Panc1 (cell line): Measurements from ENCODE around the gene SLC25A29. TPM values are rescaled to one million over a fixed set of nuclear protein-coding genes. Genes with fewer than 3 reads are reported as not detected.

Experiments used
- ATAC-seq: fragments of 200-7000 bp; cut with Tn5 transposase; 2 replicates; pipeline ENCODE4 v1.9.1; 2020; ENCODE audit warnings: mild to moderate bottlenecking, moderate library complexity
- BruUV-seq: library from RNA; stranded (reverse); fragments of 400-500 nt; replicated peaks from 2 replicates; lab custom pipeline; 2021; lab: Mats Ljungman, UMichigan
- CTCF ChIA-PET: fragments of 300-600 bp; sonication (Branson Sonifier 250); formaldehyde crosslinking; loops from one replicate; lab custom pipeline; 2022; ENCODE audit warnings: antibody characterized with exemption; lab: Charles Lee
- POLR2A ChIA-PET: fragments of 300-600 bp; sonication (Branson Sonifier 250); formaldehyde crosslinking; loops from one replicate; lab custom pipeline; 2022; ENCODE audit warnings: antibody characterized with exemption; lab: Charles Lee
- DNase-seq: peaks from one replicate; pipeline ENCODE4 v3.0.0-alpha.2; 2010; ENCODE audit warnings: low read depth, low spot score
- H3K27ac ChIP-seq: 2 replicates; pipeline ENCODE4 v1.5.1; 2011; ENCODE audit warnings: mild to moderate bottlenecking, low read length, inconsistent platforms
- H3K27me3 ChIP-seq: fragments of 200-500 bp; sonication (Bioruptor generic); 2 replicates; pipeline ENCODE4 v1.6.0; 2014; ENCODE audit warnings: low read length, inconsistent platforms; ENCODE audit not compliant: control insufficient read depth, insufficient read depth
- H3K36me3 ChIP-seq: fragments of 200-500 bp; sonication (Bioruptor generic); 2 replicates; pipeline ENCODE4 v1.5.1; 2014; ENCODE audit warnings: inconsistent platforms, mild to moderate bottlenecking, low read length, moderate library complexity; ENCODE audit not compliant: control insufficient read depth, insufficient read depth
- H3K4me1 ChIP-seq: 2 replicates; pipeline ENCODE4 v1.5.1; 2011; ENCODE audit warnings: inconsistent platforms, mild to moderate bottlenecking, low read length, moderate library complexity; ENCODE audit not compliant: control insufficient read depth, insufficient read depth
- H3K4me3 ChIP-seq, 2 experiments: 2 replicates each; pipeline ENCODE4 v1.5.1; 2011 to 2012; ENCODE audit warnings: low read depth in 2 of 2, low read length in 2 of 2, mild to moderate bottlenecking in 2 of 2, inconsistent platforms in 1 of 2, moderate library complexity in 1 of 2
- H3K9me3 ChIP-seq: fragments of 200-500 bp; sonication (Bioruptor generic); 2 replicates; pipeline ENCODE4 v1.5.1; 2014; ENCODE audit warnings: low read depth, mild to moderate bottlenecking, inconsistent platforms, low read length, moderate library complexity; ENCODE audit not compliant: control insufficient read depth, insufficient read depth
- POLR2AphosphoS5 ChIP-seq: IDR thresholded peaks from 2 replicates; pipeline ENCODE4 v1.6.1; 2012; ENCODE audit warnings: mild to moderate bottlenecking, low read depth, low read length, moderate library complexity
- SIN3A ChIP-seq: IDR thresholded peaks from 2 replicates; pipeline ENCODE4 v1.6.1; 2012; ENCODE audit warnings: low read depth, mild to moderate bottlenecking, low read length, moderate library complexity, borderline replicate concordance; ENCODE audit not compliant: insufficient read depth
- TCF7L2 ChIP-seq: IDR thresholded peaks from 2 replicates; pipeline ENCODE4 v1.6.1; 2011; ENCODE audit warnings: mild to moderate bottlenecking, low read depth, low read length, inconsistent platforms
- in situ Hi-C: cut with HindIII; loops from 2 replicates; pipeline ENCODE4 v1.10.0; 2016; ENCODE audit warnings: low sequenced_read_pairs, low pct_unique_long_range_greater_than_20kb
- intact Hi-C: fragments of 100-400 bp; cut with micrococcal nuclease; formaldehyde crosslinking; loops from one replicate; pipeline ENCODE4 v1.10.0; 2022; ENCODE audit not compliant: unreplicated experiment
- total RNA-seq: library from RNA; stranded (reverse); gene quantifications from one replicate; pipeline ENCODE4 v1.2.1, GENCODE V29; 2021; ENCODE audit not compliant: unreplicated experiment
- TF ChIP-seq, protein P1 (sequence below), 2 experiments: IDR thresholded peaks; 2 replicates each; pipeline ENCODE4 v1.6.1; 2011 to 2012; ENCODE audit warnings: low read depth in 2 of 2, control low read depth in 1 of 2, low read length in 1 of 2, mild to moderate bottlenecking in 1 of 2, moderate library complexity in 1 of 2; ENCODE audit not compliant: insufficient read depth in 1 of 2
- TF ChIP-seq, protein P2 (sequence below): fragments of 450-650 bp; IDR thresholded peaks from 2 replicates; pipeline ENCODE4 v1.5.1; 2017; ENCODE audit warnings: mild to moderate bottlenecking

The SLC25A29 gene
- total RNA-seq, 1 experiment from 2014 or later: 33.6 TPM

DNA sequence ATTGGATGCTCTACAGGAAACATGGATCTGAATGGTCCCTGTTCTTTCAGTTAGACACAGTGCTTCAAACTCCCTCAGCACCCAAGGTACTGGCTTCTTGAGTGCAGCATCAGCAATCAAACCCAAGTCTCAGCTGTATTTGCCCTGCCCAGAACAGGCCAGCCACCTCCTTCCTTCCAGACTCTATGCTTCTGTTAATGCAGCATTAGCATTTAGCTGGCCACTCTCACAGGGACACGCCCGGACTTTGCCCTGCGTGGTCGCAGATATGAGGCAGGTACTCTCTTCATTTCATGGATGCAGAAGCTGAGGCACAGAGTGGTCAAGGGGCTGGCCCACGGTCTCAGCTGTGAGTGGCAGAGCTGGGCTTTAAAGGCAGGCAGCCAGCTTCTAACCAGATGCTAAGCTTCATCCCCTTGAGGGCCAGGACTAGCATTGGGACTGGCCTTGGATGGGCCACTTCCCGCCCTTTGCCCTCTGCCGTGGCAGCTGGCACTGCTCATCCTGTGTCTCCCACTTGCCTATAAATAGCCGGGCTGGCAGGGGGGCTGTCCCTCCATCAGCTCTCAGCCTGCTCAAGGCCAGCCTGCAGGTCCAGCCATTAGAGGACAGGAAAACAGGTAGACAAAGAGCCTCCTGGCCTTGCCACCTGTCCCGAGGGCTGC is 15.4 kb upstream of the SLC25A29 start:
- no peak for DNase-seq
- Histone ChIP-seq H3K9me3 (no peaks in the 10 kb centered on the region), H3K4me3 (no peak overlapping the region), H3K4me1 (no peaks in the 10 kb centered on the region), H3K36me3 (no peaks in the 10 kb centered on the region), H3K27me3 (no peaks in the 10 kb centered on the region), H3K27ac (no peak overlapping the region)
- ATAC-seq: no peak
- intact Hi-C loops: no loop called here
- TF ChIP-seq, protein P1, sequence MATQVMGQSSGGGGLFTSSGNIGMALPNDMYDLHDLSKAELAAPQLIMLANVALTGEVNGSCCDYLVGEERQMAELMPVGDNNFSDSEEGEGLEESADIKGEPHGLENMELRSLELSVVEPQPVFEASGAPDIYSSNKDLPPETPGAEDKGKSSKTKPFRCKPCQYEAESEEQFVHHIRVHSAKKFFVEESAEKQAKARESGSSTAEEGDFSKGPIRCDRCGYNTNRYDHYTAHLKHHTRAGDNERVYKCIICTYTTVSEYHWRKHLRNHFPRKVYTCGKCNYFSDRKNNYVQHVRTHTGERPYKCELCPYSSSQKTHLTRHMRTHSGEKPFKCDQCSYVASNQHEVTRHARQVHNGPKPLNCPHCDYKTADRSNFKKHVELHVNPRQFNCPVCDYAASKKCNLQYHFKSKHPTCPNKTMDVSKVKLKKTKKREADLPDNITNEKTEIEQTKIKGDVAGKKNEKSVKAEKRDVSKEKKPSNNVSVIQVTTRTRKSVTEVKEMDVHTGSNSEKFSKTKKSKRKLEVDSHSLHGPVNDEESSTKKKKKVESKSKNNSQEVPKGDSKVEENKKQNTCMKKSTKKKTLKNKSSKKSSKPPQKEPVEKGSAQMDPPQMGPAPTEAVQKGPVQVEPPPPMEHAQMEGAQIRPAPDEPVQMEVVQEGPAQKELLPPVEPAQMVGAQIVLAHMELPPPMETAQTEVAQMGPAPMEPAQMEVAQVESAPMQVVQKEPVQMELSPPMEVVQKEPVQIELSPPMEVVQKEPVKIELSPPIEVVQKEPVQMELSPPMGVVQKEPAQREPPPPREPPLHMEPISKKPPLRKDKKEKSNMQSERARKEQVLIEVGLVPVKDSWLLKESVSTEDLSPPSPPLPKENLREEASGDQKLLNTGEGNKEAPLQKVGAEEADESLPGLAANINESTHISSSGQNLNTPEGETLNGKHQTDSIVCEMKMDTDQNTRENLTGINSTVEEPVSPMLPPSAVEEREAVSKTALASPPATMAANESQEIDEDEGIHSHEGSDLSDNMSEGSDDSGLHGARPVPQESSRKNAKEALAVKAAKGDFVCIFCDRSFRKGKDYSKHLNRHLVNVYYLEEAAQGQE (IDR thresholded peaks at IDR 0.05; ENCODE audit: insufficient read depth in 1 of 2, low read depth in 2 of 2, low read length in 1 of 2): no peak
- TF ChIP-seq, protein P2, sequence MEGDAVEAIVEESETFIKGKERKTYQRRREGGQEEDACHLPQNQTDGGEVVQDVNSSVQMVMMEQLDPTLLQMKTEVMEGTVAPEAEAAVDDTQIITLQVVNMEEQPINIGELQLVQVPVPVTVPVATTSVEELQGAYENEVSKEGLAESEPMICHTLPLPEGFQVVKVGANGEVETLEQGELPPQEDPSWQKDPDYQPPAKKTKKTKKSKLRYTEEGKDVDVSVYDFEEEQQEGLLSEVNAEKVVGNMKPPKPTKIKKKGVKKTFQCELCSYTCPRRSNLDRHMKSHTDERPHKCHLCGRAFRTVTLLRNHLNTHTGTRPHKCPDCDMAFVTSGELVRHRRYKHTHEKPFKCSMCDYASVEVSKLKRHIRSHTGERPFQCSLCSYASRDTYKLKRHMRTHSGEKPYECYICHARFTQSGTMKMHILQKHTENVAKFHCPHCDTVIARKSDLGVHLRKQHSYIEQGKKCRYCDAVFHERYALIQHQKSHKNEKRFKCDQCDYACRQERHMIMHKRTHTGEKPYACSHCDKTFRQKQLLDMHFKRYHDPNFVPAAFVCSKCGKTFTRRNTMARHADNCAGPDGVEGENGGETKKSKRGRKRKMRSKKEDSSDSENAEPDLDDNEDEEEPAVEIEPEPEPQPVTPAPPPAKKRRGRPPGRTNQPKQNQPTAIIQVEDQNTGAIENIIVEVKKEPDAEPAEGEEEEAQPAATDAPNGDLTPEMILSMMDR: no peak
- TF ChIP-seq SIN3A (no peak), POLR2AphosphoS5 (no peak), TCF7L2 (no peak)
- CTCF ChIA-PET: no interaction called here
- in situ Hi-C loops: no loop called here
- no TSS peak for BruUV-seq
- POLR2A ChIA-PET: no interaction called here

DNA sequence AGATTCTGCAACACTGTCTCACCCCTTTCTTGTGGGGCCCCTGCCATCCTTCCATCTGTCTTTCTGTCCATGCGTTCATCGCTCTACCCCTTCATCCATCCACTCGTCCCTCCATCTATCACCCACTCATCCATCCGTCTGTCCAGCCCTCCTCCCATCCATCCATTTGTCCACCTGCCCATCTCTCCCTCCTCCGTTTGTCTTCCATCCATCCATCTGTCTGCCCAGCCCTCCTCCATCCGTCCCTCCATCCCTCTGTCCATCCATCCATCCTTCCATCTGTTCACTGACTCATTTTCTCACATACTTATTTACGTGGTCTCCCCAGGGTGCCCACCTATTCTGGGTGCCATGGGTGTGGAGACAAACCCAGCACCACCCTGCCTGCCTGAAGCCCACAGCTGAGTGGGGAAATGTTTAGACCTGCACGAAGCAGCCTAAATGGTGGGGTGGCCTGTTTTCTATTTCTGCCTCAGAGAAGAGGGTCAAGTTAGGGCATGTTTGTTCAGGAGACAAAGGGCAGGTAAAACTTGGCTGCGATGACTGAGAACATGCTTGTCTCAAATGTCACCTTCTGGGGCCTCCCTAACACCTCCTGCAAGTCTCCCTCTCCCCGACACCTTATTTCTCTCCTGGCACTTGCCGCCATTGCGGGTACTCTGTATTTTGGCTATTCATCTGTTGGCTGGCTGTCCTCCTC is 14.1 kb upstream of the SLC25A29 start:
- Histone ChIP-seq H3K9me3 (no peaks in the 10 kb centered on the region), H3K36me3 (no peaks in the 10 kb centered on the region), H3K4me3 (no peak overlapping the region), H3K4me1 (no peaks in the 10 kb centered on the region), H3K27ac (no peak overlapping the region), H3K27me3 (no peaks in the 10 kb centered on the region)
- in situ Hi-C loops: no loop called here
- no peak for DNase-seq
- TF ChIP-seq, protein P1 (IDR thresholded peaks at IDR 0.05; ENCODE audit: insufficient read depth in 1 of 2, low read depth in 2 of 2, low read length in 1 of 2): no peak
- TF ChIP-seq SIN3A: no peak
- TF ChIP-seq TCF7L2: no peak
- TF ChIP-seq, protein P2: no peak
- no peak for TF ChIP-seq POLR2AphosphoS5
- intact Hi-C loops: no loop called here
- ATAC-seq: no peak
- ChIA-PET CTCF (no interaction called here), POLR2A (no interaction called here)
- BruUV-seq: no TSS peak
